ENCODE data around the gene CLEC2L.

Gene CLEC2L

DNA sequence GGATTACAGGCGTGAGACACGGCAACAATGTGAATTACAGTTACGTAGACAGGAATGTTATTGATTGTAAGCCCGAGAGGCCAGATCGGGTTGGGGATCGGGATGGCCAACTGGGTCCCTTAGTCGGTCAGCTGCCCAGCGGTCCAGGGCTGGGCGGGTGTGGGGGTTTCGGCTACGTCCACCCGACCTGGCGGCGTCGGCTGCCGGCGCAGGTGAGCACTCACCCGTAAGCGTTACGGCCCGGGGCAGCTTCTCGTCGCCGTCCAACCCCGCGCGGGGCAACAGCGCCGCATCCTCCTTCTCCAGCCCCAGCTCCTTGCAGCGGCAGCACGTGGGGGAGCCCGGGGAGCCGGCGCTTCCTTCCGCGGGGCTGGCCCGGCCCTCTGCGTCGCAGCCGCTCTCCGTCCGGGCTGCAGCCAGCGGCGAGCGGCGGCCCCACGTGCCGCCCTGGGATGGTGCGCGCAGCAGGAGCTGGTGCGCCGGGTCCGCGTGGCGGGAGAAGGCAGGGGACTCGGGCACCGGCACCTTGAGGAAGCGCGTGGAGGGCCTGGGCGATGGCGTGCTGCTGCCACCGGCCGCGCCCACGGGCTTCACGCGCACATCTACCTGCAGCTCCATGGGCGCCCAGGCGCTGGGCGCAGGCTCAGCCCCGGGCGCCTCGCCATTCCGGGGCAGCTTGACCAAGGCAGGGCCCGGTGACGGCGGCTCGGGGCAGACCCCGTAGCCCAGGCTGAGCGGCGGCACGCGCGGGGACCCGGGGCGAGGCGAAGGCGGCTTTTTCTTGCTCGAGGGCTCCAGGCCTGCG lies 40.6 kb upstream of the CLEC2L start:
- CTCF ChIA-PET: interaction anchor here (0.5 to 1.1 kb wide), 4 partner anchors 9 to 834 kb away, joined by 3 to 4 read pairs (median 3); no protein-coding TSS in a partner anchor

GRCh38 chr7:139487366-139488080 lies 36.0 kb upstream of the CLEC2L start:
- ChIA-PET CTCF (no interaction called here), POLR2A (ENCODE audit: low non-redundant PET) (no interaction called here)
- H3K27ac ChIP-seq: no peak overlapping the region
- TF ChIP-seq, protein P1, sequence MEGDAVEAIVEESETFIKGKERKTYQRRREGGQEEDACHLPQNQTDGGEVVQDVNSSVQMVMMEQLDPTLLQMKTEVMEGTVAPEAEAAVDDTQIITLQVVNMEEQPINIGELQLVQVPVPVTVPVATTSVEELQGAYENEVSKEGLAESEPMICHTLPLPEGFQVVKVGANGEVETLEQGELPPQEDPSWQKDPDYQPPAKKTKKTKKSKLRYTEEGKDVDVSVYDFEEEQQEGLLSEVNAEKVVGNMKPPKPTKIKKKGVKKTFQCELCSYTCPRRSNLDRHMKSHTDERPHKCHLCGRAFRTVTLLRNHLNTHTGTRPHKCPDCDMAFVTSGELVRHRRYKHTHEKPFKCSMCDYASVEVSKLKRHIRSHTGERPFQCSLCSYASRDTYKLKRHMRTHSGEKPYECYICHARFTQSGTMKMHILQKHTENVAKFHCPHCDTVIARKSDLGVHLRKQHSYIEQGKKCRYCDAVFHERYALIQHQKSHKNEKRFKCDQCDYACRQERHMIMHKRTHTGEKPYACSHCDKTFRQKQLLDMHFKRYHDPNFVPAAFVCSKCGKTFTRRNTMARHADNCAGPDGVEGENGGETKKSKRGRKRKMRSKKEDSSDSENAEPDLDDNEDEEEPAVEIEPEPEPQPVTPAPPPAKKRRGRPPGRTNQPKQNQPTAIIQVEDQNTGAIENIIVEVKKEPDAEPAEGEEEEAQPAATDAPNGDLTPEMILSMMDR (conservative IDR thresholded peaks at IDR 0.05; ENCODE audit: low read depth): no peak
- DNase-seq (ENCODE audit: low spot score): no peak

More for the DNA sequence above, 40.6 kb upstream of the CLEC2L start:
- POLR2A ChIA-PET (ENCODE audit: low non-redundant PET): interaction anchor here (0.6 to 1.0 kb wide), 2 partner anchors 48 to 86 kb away, joined by 3 to 6 read pairs; no protein-coding TSS in a partner anchor
- peak; percentile 35 for DNase-seq (ENCODE audit: low spot score)
- TF ChIP-seq, protein P1 (conservative IDR thresholded peaks at IDR 0.05; ENCODE audit: low read depth): no peak
- no peak overlapping the region for H3K27ac ChIP-seq

DNA sequence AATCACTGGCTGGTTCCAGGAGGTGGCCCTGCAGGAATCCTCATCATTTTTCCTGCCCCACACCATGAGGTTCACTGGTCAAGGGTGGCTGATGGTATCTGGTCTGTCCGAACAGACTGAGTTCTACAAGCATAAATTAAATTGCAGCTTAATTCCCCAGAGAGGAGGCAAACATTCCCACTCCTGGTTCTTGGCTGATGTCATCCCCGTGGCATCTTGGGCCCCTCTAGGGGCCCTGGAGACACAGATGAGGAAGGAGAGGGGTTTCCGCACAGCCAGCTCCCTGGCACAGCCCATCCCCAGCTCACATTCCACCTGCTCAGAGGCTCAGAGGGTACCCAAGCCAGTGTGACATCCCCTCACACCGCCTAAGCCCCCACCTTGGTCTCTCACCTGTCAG lies 34.7 kb upstream of the CLEC2L start:
- POLR2A ChIA-PET (ENCODE audit: low non-redundant PET): no interaction called here
- TF ChIP-seq, protein P1 (conservative IDR thresholded peaks at IDR 0.05; ENCODE audit: low read depth): no peak
- CTCF ChIA-PET: interaction anchor here (0.5 kb wide), 1 partner anchor 16 kb away, joined by 3 read pairs; no protein-coding TSS in a partner anchor
- no peak overlapping the region for H3K27ac ChIP-seq
- no peak for DNase-seq (ENCODE audit: low spot score)

- peak overlapping the region; percentile 70 for H3K27ac ChIP-seq
- TF ChIP-seq, protein P1 (conservative IDR thresholded peaks at IDR 0.05; ENCODE audit: low read depth): no peak
- peak; percentile 50 for DNase-seq (ENCODE audit: low spot score)
- CTCF ChIA-PET: interaction anchor here (0.7 kb wide), 2 partner anchors 17 to 99 kb away, joined by 3 to 8 read pairs; no protein-coding TSS in a partner anchor
- POLR2A ChIA-PET (ENCODE audit: low non-redundant PET): no interaction called here
These were observed 33.4 kb upstream of the CLEC2L start for GRCh38 chr7:139490130-139490529.

- no peak for DNase-seq (ENCODE audit: low spot score)
- CTCF ChIA-PET: interaction anchor here (0.7 kb wide), 1 partner anchor 470 kb away, joined by 3 read pairs; no protein-coding TSS in a partner anchor
- POLR2A ChIA-PET (ENCODE audit: low non-redundant PET): no interaction called here
These were observed 31.2 kb upstream of the CLEC2L start for GRCh38 chr7:139492293-139492692.

More at GRCh38 chr7:139492293-139492692, 31.2 kb upstream of the CLEC2L start:
- TF ChIP-seq, protein P1 (conservative IDR thresholded peaks at IDR 0.05; ENCODE audit: low read depth): no peak
- no peak overlapping the region for H3K27ac ChIP-seq

Measured in RWPE1 (cell line).